HepG2 (cell line): Measurements from ENCODE around the gene VSIG10L. TPM values are rescaled to one million over a fixed set of nuclear protein-coding genes. Genes with fewer than 3 reads are reported as not detected.

Source experiments
- AGO2 ChIP-seq: fragments of 200-400 bp; formaldehyde crosslinking; optimal IDR thresholded peaks from 2 replicates; pipeline ENCODE3; 2017; ENCODE audit warnings: mild to moderate bottlenecking, low read depth, low read length, moderate library complexity
- ATRX ChIP-seq: sonication (generic); formaldehyde crosslinking; IDR thresholded peaks from 2 replicates; pipeline ENCODE4 v1.4.0; 2020; ENCODE audit warnings: missing genetic modification reagents, borderline replicate concordance
- BORCS8-MEF2B ChIP-seq: sonication (generic); formaldehyde crosslinking; IDR thresholded peaks from 2 replicates; pipeline ENCODE4 v1.8.0; 2022; ENCODE audit warnings: mild to moderate bottlenecking, missing genetic modification reagents
- CHD2 ChIP-seq: IDR thresholded peaks from 2 replicates; pipeline ENCODE4 v1.6.1; 2011; ENCODE audit warnings: low read depth, low read length, improper control_type of control experiment
- HNRNPLL ChIP-seq: fragments of 200-400 bp; formaldehyde crosslinking; IDR thresholded peaks from 2 replicates; pipeline ENCODE4 v1.6.1; 2017; ENCODE audit warnings: mild to moderate bottlenecking, low read depth, low read length; ENCODE audit not compliant: poor library complexity, severe bottlenecking
- KDM4B ChIP-seq: sonication (generic); formaldehyde crosslinking; IDR thresholded peaks from 2 replicates; pipeline ENCODE4 v1.4.0; 2020; ENCODE audit warnings: missing genetic modification reagents
- NRL ChIP-seq: sonication (generic); formaldehyde crosslinking; IDR thresholded peaks from 2 replicates; pipeline ENCODE4 v1.5.0; 2020; ENCODE audit warnings: missing genetic modification reagents, mild to moderate bottlenecking, moderate library complexity, borderline replicate concordance
- PHB2 ChIP-seq: fragments of 450-650 bp; IDR thresholded peaks from 2 replicates; pipeline ENCODE4 v1.6.1; 2018; ENCODE audit not compliant: partially characterized antibody
- SETDB1 ChIP-seq: sonication (generic); formaldehyde crosslinking; IDR thresholded peaks from 2 replicates; pipeline ENCODE4 v1.5.1; 2020; ENCODE audit warnings: missing genetic modification reagents, mild to moderate bottlenecking, borderline replicate concordance
- ZC3H4 ChIP-seq: sonication (generic); formaldehyde crosslinking; IDR thresholded peaks from 2 replicates; pipeline ENCODE4 v1.4.0; 2020; ENCODE audit warnings: missing genetic modification reagents, borderline replicate concordance
- ZNF552 ChIP-seq: sonication (generic); formaldehyde crosslinking; IDR thresholded peaks from 2 replicates; pipeline ENCODE4 v1.9.0; 2022; ENCODE audit warnings: missing genetic modification reagents, mild to moderate bottlenecking, borderline replicate concordance
- ZNF772 ChIP-seq: sonication (generic); formaldehyde crosslinking; IDR thresholded peaks from 2 replicates; pipeline ENCODE4 v1.5.0; 2020; ENCODE audit warnings: mild to moderate bottlenecking, missing genetic modification reagents
- polyA plus RNA-seq, 8 experiments: library from polyadenylated mRNA; depleted of rRNA in 3 of 8; stranded (reverse) in 7 of 8; unstranded in 1 of 8; fragments of >200 nt; fragmentation: Illumina TruSeq in 4 of 8; extraction: Trizol in 4 of 8; gene quantifications; 2 replicates each; pipeline versions ENCODE4 v1.2.1 to v1.2.3, GENCODE V29; 2011 to 2016; ENCODE audit warnings: low read depth in 4 of 8, missing spikeins in 1 of 8, mixed read lengths in 1 of 8; ENCODE audit not compliant: insufficient read depth in 1 of 8
- total RNA-seq, 5 experiments: library from RNA; depleted of rRNA; stranded (reverse); fragments of >200 nt; fragmentation: Illumina TruSeq; extraction: Trizol; gene quantifications; 2 replicates each; pipeline ENCODE4 v1.2.3, GENCODE V29; 2016; ENCODE audit warnings: low read depth in 1 of 5
- TF ChIP-seq, protein P1 (sequence below): sonication (generic); formaldehyde crosslinking; IDR thresholded peaks from 2 replicates; pipeline ENCODE4 v1.5.0; 2020; ENCODE audit warnings: mild to moderate bottlenecking, missing genetic modification reagents, borderline replicate concordance
- TF ChIP-seq, protein P2 (sequence below): sonication (generic); formaldehyde crosslinking; IDR thresholded peaks from 2 replicates; pipeline ENCODE4 v1.8.0; 2023; ENCODE audit warnings: mild to moderate bottlenecking, missing genetic modification reagents
- TF ChIP-seq, protein P3 (sequence below): sonication (generic); formaldehyde crosslinking; IDR thresholded peaks from 2 replicates; pipeline ENCODE4 v1.4.0; 2020; ENCODE audit warnings: missing genetic modification reagents, borderline replicate concordance
- TF ChIP-seq, protein P4 (sequence below): sonication (generic); formaldehyde crosslinking; IDR thresholded peaks from 2 replicates; pipeline ENCODE4 v1.5.1; 2020; ENCODE audit warnings: mild to moderate bottlenecking, missing genetic modification reagents, moderate library complexity

The VSIG10L gene
- total and polyA plus RNA-seq, 2 of the 13 experiments (the other 11 are each of a cell fraction or from before 2014, with no cell fraction given), result 2.7 to 8.5 TPM

DNA sequence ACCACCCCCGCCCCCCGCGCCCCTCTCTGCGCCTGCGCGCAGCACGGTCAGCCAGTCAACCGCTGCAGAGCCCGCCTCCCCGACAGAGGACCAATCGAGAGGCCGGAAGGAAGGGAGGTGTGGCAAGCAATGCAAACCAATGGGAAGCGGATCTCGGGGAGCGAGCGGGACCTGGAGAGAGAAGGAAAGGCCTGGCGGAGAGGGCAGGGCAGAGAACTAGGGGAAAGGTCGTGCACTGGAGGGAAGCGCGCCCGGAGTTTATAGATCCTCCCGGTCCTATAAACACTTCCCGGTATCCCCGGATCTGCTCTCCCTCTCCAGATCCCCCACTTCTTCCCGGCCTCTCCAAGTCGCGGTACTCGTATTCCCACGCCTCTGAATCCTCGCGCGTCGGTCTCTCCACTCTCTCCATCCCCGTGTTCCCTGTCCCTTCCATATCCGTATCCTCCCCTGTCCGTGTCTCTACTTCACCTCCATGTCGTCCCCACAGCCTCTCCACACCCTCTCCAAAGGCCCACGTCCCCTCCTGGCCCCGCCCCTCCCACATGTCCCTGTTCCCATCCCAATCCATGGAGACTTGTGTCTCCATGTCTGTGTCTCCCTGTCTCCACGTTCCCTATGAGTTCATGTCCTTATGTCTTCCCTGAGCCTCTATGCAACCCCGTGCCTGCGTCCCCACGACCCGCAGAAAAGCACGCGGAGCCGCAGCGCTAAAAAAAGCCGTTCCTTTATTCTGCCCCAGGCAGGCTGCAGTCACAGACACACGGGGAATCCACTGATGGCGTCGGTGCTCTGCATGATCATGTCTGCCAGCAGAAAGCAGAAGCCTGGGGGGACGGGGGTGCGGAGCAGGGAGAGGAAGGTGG, 24.7 kb upstream of the VSIG10L start (continued):
- TF ChIP-seq, protein P1, sequence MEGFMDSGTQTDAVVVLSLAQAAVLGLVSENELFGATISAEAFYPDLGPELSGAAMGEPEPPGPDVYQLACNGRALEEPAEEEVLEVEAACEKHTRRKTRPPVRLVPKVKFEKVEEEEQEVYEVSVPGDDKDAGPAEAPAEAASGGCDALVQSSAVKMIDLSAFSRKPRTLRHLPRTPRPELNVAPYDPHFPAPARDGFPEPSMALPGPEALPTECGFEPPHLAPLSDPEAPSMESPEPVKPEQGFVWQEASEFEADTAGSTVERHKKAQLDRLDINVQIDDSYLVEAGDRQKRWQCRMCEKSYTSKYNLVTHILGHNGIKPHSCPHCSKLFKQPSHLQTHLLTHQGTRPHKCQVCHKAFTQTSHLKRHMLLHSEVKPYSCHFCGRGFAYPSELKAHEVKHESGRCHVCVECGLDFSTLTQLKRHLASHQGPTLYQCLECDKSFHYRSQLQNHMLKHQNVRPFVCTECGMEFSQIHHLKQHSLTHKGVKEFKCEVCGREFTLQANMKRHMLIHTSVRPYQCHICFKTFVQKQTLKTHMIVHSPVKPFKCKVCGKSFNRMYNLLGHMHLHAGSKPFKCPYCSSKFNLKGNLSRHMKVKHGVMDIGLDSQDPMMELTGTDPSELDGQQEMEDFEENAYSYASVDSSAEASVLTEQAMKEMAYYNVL (CRISPR knock-in tag), result peak; percentile 66; the same call in 1 of the 2 replicates
- TF ChIP-seq HNRNPLL, result peak; percentile 3
- no peak; the same call in 1 of the 2 replicates for TF ChIP-seq ZNF552
- TF ChIP-seq KDM4B (CRISPR knock-in tag), result no peak
- TF ChIP-seq ZNF772 (CRISPR knock-in tag), result peak; percentile 85
- TF ChIP-seq, protein P2, sequence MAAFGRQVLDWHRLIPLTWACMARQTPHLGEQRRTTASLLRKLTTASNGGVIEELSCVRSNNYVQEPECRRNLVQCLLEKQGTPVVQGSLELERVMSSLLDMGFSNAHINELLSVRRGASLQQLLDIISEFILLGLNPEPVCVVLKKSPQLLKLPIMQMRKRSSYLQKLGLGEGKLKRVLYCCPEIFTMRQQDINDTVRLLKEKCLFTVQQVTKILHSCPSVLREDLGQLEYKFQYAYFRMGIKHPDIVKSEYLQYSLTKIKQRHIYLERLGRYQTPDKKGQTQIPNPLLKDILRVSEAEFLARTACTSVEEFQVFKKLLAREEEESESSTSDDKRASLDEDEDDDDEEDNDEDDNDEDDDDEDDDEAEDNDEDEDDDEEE (CRISPR knock-in tag), result peak; percentile 7; the same call in 1 of the 2 replicates
- 0 out of 2 replicates have a peak, but pooled peaks have one; percentile 31 for TF ChIP-seq NRL
- no peak for TF ChIP-seq PHB2
- TF ChIP-seq AGO2, result peak; percentile 98
- peak; percentile 98 for TF ChIP-seq ZC3H4 (CRISPR knock-in tag)
- TF ChIP-seq, protein P3, sequence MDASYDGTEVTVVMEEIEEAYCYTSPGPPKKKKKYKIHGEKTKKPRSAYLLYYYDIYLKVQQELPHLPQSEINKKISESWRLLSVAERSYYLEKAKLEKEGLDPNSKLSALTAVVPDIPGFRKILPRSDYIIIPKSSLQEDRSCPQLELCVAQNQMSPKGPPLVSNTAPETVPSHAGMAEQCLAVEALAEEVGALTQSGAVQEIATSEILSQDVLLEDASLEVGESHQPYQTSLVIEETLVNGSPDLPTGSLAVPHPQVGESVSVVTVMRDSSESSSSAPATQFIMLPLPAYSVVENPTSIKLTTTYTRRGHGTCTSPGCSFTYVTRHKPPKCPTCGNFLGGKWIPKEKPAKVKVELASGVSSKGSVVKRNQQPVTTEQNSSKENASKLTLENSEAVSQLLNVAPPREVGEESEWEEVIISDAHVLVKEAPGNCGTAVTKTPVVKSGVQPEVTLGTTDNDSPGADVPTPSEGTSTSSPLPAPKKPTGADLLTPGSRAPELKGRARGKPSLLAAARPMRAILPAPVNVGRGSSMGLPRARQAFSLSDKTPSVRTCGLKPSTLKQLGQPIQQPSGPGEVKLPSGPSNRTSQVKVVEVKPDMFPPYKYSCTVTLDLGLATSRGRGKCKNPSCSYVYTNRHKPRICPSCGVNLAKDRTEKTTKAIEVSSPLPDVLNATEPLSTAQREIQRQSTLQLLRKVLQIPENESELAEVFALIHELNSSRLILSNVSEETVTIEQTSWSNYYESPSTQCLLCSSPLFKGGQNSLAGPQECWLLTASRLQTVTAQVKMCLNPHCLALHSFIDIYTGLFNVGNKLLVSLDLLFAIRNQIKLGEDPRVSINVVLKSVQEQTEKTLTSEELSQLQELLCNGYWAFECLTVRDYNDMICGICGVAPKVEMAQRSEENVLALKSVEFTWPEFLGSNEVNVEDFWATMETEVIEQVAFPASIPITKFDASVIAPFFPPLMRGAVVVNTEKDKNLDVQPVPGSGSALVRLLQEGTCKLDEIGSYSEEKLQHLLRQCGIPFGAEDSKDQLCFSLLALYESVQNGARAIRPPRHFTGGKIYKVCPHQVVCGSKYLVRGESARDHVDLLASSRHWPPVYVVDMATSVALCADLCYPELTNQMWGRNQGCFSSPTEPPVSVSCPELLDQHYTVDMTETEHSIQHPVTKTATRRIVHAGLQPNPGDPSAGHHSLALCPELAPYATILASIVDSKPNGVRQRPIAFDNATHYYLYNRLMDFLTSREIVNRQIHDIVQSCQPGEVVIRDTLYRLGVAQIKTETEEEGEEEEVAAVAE (CRISPR knock-in tag), result 0 out of 2 replicates have a peak, but pooled peaks have one; percentile 17
- 0 out of 2 replicates have a peak, but pooled peaks have one; percentile 61 for TF ChIP-seq BORCS8-MEF2B (CRISPR knock-in tag)
- peak; percentile 63 for TF ChIP-seq CHD2
- TF ChIP-seq, protein P4, sequence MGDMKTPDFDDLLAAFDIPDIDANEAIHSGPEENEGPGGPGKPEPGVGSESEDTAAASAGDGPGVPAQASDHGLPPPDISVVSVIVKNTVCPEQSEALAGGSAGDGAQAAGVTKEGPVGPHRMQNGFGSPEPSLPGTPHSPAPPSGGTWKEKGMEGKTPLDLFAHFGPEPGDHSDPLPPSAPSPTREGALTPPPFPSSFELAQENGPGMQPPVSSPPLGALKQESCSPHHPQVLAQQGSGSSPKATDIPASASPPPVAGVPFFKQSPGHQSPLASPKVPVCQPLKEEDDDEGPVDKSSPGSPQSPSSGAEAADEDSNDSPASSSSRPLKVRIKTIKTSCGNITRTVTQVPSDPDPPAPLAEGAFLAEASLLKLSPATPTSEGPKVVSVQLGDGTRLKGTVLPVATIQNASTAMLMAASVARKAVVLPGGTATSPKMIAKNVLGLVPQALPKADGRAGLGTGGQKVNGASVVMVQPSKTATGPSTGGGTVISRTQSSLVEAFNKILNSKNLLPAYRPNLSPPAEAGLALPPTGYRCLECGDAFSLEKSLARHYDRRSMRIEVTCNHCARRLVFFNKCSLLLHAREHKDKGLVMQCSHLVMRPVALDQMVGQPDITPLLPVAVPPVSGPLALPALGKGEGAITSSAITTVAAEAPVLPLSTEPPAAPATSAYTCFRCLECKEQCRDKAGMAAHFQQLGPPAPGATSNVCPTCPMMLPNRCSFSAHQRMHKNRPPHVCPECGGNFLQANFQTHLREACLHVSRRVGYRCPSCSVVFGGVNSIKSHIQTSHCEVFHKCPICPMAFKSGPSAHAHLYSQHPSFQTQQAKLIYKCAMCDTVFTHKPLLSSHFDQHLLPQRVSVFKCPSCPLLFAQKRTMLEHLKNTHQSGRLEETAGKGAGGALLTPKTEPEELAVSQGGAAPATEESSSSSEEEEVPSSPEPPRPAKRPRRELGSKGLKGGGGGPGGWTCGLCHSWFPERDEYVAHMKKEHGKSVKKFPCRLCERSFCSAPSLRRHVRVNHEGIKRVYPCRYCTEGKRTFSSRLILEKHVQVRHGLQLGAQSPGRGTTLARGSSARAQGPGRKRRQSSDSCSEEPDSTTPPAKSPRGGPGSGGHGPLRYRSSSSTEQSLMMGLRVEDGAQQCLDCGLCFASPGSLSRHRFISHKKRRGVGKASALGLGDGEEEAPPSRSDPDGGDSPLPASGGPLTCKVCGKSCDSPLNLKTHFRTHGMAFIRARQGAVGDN (CRISPR knock-in tag), result peak; percentile 75
- no peak for TF ChIP-seq ATRX (CRISPR knock-in tag)
- TF ChIP-seq SETDB1 (CRISPR knock-in tag), result no peak
